Retinal pigment epithelial cell (primary cell): ENCODE results near the gene RPL27.
"Not testable (repeated sequence)": the region's sequence is repeated elsewhere in the genome, so short reads cannot be mapped to it uniquely, and the experiment has no call there.

Source experiments
- DNase-seq: peaks from one replicate; pipeline ENCODE4 v3.0.0-alpha.2; 2010; ENCODE audit warnings: low read depth
- H3K4me3 ChIP-seq: 2 replicates; pipeline ENCODE4 v1.5.1; 2011; ENCODE audit warnings: mild to moderate bottlenecking, low read length, control low read depth, moderate library complexity
- CTCF ChIP-seq: conservative IDR thresholded peaks from 2 replicates; pipeline ENCODE4 v1.5.1; 2011; ENCODE audit warnings: low read depth, low read length, control low read depth, inconsistent platforms

The RPL27 gene

GRCh38 chr17:42971589-42971988 lies 26.6 kb upstream of the RPL27 start:
- TF ChIP-seq CTCF = no peak
- no peak for DNase-seq
- H3K4me3 ChIP-seq = no peak overlapping the region

- DNase-seq, H3K4me3 ChIP-seq: not testable (repeated sequence)
Measured at GRCh38 chr17:42973323-42973722, 24.9 kb upstream of the RPL27 start.

GRCh38 chr17:42975265-42975664 lies 23.0 kb upstream of the RPL27 start:
- H3K4me3 ChIP-seq = no peak overlapping the region
- no peak for DNase-seq
- TF ChIP-seq CTCF = no peak

- not testable (repeated sequence) for H3K4me3 ChIP-seq, DNase-seq
Measured at GRCh38 chr17:42975701-42976100, 22.5 kb upstream of the RPL27 start.

- DNase-seq = no peak
- H3K4me3 ChIP-seq = peak within 1 kb of the TSS; percentile 84
Measured at GRCh38 chr17:42979511-42980273, 18.5 kb upstream of the RPL27 start, which contains the start of gene PTGES3L. TSS of gene PTGES3L (minus strand) at chr17:42980080. CDS start at chr17:42980053, 27 bp downstream.

GRCh38 chr17:42980274-42980765 lies 17.9 kb upstream of the RPL27 start, which contains the start of gene RUNDC1:
TSS of gene RUNDC1 (plus strand) at chr17:42980565. CDS start at chr17:42980577, 12 bp downstream.
- no peak for DNase-seq

More at GRCh38 chr17:42979511-42980273, 18.5 kb upstream of the RPL27 start, which contains the start of gene PTGES3L:
- TF ChIP-seq CTCF = no peak

GRCh38 chr17:42980766-42981397 lies 17.3 kb upstream of the RPL27 start:
- DNase-seq = no peak
- H3K4me3 ChIP-seq = peak overlapping the region; percentile 84

More at GRCh38 chr17:42980274-42980765, 17.9 kb upstream of the RPL27 start, which contains the start of gene RUNDC1:
- no peak for TF ChIP-seq CTCF
- peak within 1 kb of the TSS; percentile 84 for H3K4me3 ChIP-seq

More at GRCh38 chr17:42980766-42981397, 17.3 kb upstream of the RPL27 start:
- TF ChIP-seq CTCF = peak; percentile 20
